RPMI8226 (cell line): ENCODE data around the gene HNRNPA3.
"Not testable (repeated sequence)": the region's sequence is repeated elsewhere in the genome, so short reads cannot be mapped to it uniquely, and the experiment has no call there.

ENCODE experiments used
- DNase-seq: peaks from one replicate; pipeline ENCODE4 v3.0.0-alpha.2; 2015

HNRNPA3 gene

GRCh38 chr2:177212106-177212890, at the start of gene HNRNPA3:
TSS of gene HNRNPA3 (plus strand) at chr2:177212794. CDS start at chr2:177212800, 6 bp downstream.
- peak; percentile 99 for DNase-seq

- no peak for DNase-seq
These were observed 48.5 kb upstream of the HNRNPA3 start for GRCh38 chr2:177164131-177164530.

- DNase-seq = peak; percentile 83
These were observed 48.0 kb upstream of the HNRNPA3 start for GRCh38 chr2:177164584-177165052.

GRCh38 chr2:177165061-177165583, 47.5 kb upstream of the HNRNPA3 start:
- peak; percentile 31 for DNase-seq

GRCh38 chr2:177165721-177166711, 46.6 kb upstream of the HNRNPA3 start:
- peak; percentile 77 for DNase-seq

- no peak for DNase-seq
These were observed 42.6 kb upstream of the HNRNPA3 start for GRCh38 chr2:177169810-177170514.

GRCh38 chr2:177171418-177171865, 41.2 kb upstream of the HNRNPA3 start:
- DNase-seq = no peak

GRCh38 chr2:177172034-177172880, 40.3 kb upstream of the HNRNPA3 start:
- DNase-seq = no peak

- DNase-seq = no peak
These were observed 38.1 kb upstream of the HNRNPA3 start for GRCh38 chr2:177174486-177174885.

GRCh38 chr2:177175917-177176668, 36.5 kb upstream of the HNRNPA3 start:
- DNase-seq = no peak

GRCh38 chr2:177178797-177179196, 33.8 kb upstream of the HNRNPA3 start:
- no peak for DNase-seq

- DNase-seq = no peak
These were observed 33.4 kb upstream of the HNRNPA3 start for GRCh38 chr2:177179227-177179626.

- not testable (repeated sequence) for DNase-seq
These were observed 32.9 kb upstream of the HNRNPA3 start for GRCh38 chr2:177179671-177180070.

- no peak for DNase-seq
These were observed 32.2 kb upstream of the HNRNPA3 start for GRCh38 chr2:177180269-177181000.

GRCh38 chr2:177183860-177184259, 28.7 kb upstream of the HNRNPA3 start:
- DNase-seq = no peak

GRCh38 chr2:177184606-177185005, 28.0 kb upstream of the HNRNPA3 start:
- DNase-seq = no peak

- DNase-seq = not testable (repeated sequence)
These were observed 26.6 kb upstream of the HNRNPA3 start for GRCh38 chr2:177186038-177186437.

- no peak for DNase-seq
These were observed 24.8 kb upstream of the HNRNPA3 start for GRCh38 chr2:177187631-177188312.
